Pancreas (tissue), 10 donors: ENCODE measurements around the gene OSER1. TPM values are rescaled to one million over a fixed set of nuclear protein-coding genes. Genes with fewer than 3 reads are reported as not detected.

Experiments used
- ATAC-seq, 4 donors: fragments of 200-7000 bp; cut with Tn5 transposase; one replicate each; pipeline versions ENCODE4 v1.8.0 to v1.9.1; 2020; ENCODE audit warnings: mild to moderate bottlenecking in 4 of 4, moderate library complexity in 4 of 4
- DNase-seq, 6 donors: peaks; one replicate each; pipeline ENCODE4 v3.0.0-alpha.2; 2020
- FAIRE-seq: peaks from 2 replicates; lab custom pipeline; 2012; peaks lifted over from hg19 to GRCh38; lab: Jason Lieb, UNC
- H3K27ac ChIP-seq, 4 donors: fragments of 200-600 bp; sonication (generic); 1 replicate in 3 of 4; 2 replicates in 1 of 4; pipeline versions ENCODE4 v1.5.0 to v1.8.0; 2020
- H3K27me3 ChIP-seq, 4 donors: fragments of 200-600 bp; one replicate each; pipeline ENCODE4 v1.8.0; 2021
- H3K36me3 ChIP-seq, 3 donors: fragments of 200-600 bp; sonication (generic) in 1 of 3; one replicate each; pipeline versions ENCODE4 v1.5.0 to v1.8.0; 2020 to 2021
- H3K4me1 ChIP-seq, 3 donors: fragments of 200-600 bp; one replicate each; pipeline ENCODE4 v1.8.0; 2021
- H3K4me3 ChIP-seq, 4 donors: fragments of 200-600 bp; sonication (generic) in 2 of 4; one replicate each; pipeline versions ENCODE4 v1.5.0 to v1.8.0; 2020 to 2021
- H3K9me3 ChIP-seq, 4 donors: fragments of 200-600 bp; one replicate each; pipeline ENCODE4 v1.8.0; 2021
- CTCF ChIP-seq, 4 donors: fragments of 200-600 bp; sonication (generic) in 3 of 4; IDR thresholded peaks; one replicate each; pipeline versions ENCODE4 v1.5.0 to v1.8.0; 2021; ENCODE audit warnings: antibody characterized with exemption in 4 of 4
- WGBS, 2 donors: extraction: QIAGEN DNeasy Blood & Tissue Kit; methylation state at CpG; one replicate each; pipeline ENCODE4 v1.1.7; 2013; 5-methylcytosine and 5-hydroxymethylcytosine counted together
- intact Hi-C, 3 donors: fragments of 100-400 bp; cut with DNase I; formaldehyde crosslinking; loops; one replicate each; pipeline versions ENCODE4 v1.11.1 to v1.14.2; 2022
- polyA plus RNA-seq, 2 donors: library from polyadenylated mRNA; stranded (reverse); fragments of 200-250 nt; gene quantifications; one replicate each; pipeline ENCODE4 v1.2.3, GENCODE V29; 2013
- total RNA-seq, 6 donors: library from RNA; stranded (reverse); fragmentation: NEBNext Ultra II Directional in 4 of 6; extraction: Animal tissue kit (Norgen Biotek cat#: 25700) in 4 of 6; gene quantifications; one replicate each; pipeline versions ENCODE4 v1.2.1 to v1.2.4, GENCODE V29; 2021 to 2023
- donor health status: healthy with polysubstance abuse.
- donor health status: DM: no; HTN: no; CAD: no; lungs with moderate emphysema.
- donor health status: DM: no; HTN: no; CAD: no.
- donor health status: control.
- donor health status: control.
- donor health status: Bipolar disorder and iron deficiency.
- donor health status: DM: yes; HTN: yes; CAD: no.
- donor health status: DM: no; HTN: no; CAD: no.
- donor health status: DM: no; HTN: no; CAD: no.
- donor health status: DM: yes; HTN: yes; CAD: no.

OSER1 gene
- total and polyA plus RNA-seq, 8 donors, result 8.0 to 17.6 (median 11.1) TPM

GRCh38 chr20:44217342-44218092 lies 6.9 kb upstream of the OSER1 start:
- H3K36me3 ChIP-seq, result no peaks in the 10 kb centered on the region
- no peaks in the 10 kb centered on the region for H3K9me3 ChIP-seq
- DNase-seq, result peak; percentile 62 to 79 (median 72)
- no peak for FAIRE-seq
- no peaks in the 10 kb centered on the region for H3K27me3 ChIP-seq
- TF ChIP-seq CTCF (IDR thresholded peaks at IDR 0.05), result peak; percentile 80 to 86 (median 86)
- H3K4me1 ChIP-seq, result peaks cover 0 to 2% (median 0%) of the 10 kb centered on the region in 3 donors
- no peak overlapping the region for H3K27ac ChIP-seq
- H3K4me3 ChIP-seq, result no peak overlapping the region
- ATAC-seq, result peak; percentile 70 to 89 (median 87)
- WGBS, 2 donors, result 33 to 37% methylated on average over 11 of the region's 11 CpGs
- intact Hi-C loops, result loop anchor here in 2 of 3 donors (5.0 to 10.0 kb wide), 5 partner anchors 95 to 397 kb away; partner anchors contain the start of gene FITM2 (in 2 of the 2)

- H3K27me3 ChIP-seq, result no peaks in the 10 kb centered on the region
- DNase-seq, result peak; percentile 45 to 74 (median 62)
- peaks cover 0 to 13% (median 3%) of the 10 kb centered on the region in 3 donors for H3K4me1 ChIP-seq
- FAIRE-seq, result no peak
- H3K4me3 ChIP-seq, result no peak overlapping the region
- no peaks in the 10 kb centered on the region for H3K9me3 ChIP-seq
- ATAC-seq, result peak in 1 of 4 donors; percentile 16
- WGBS, 2 donors, result 47 to 52% methylated on average over 7 of the region's 7 CpGs
- intact Hi-C loops, result loop anchor here in 2 of 3 donors (5.0 to 10.0 kb wide), 5 partner anchors 97 to 400 kb away; partner anchors contain the start of gene FITM2 (in 2 of the 2)
- no peak overlapping the region for H3K27ac ChIP-seq
- no peaks in the 10 kb centered on the region for H3K36me3 ChIP-seq
- peak in 3 of 4 donors; percentile 53 to 77 (median 64) for TF ChIP-seq CTCF (IDR thresholded peaks at IDR 0.05)
Measured at GRCh38 chr20:44215125-44215524, 4.6 kb upstream of the OSER1 start.

GRCh38 chr20:44212792-44213191 lies 2.2 kb upstream of the OSER1 start:
- no peak for TF ChIP-seq CTCF (IDR thresholded peaks at IDR 0.05)
- no peak for ATAC-seq
- intact Hi-C loops, result loop anchor here in 2 of 3 donors (10.0 kb wide), 3 partner anchors 102 to 402 kb away; partner anchors contain the start of gene FITM2 (in 1 of the 2)
- Histone ChIP-seq H3K27me3 (no peaks in the 10 kb centered on the region), H3K36me3 (no peaks in the 10 kb centered on the region), H3K4me1 (peaks cover 11 to 27% (median 19%) of the 10 kb centered on the region in 3 donors), H3K4me3 (no peak overlapping the region), H3K27ac (no peak overlapping the region), H3K9me3 (no peaks in the 10 kb centered on the region)
- 78% methylated on average over 4 of the region's 4 CpGs for WGBS, 2 donors
- no peak for FAIRE-seq
- DNase-seq, result no peak

- ATAC-seq, result peak; percentile 17 to 25 (median 22)
- 2 to 4% methylated on average over 24 of the region's 24 CpGs for WGBS, 2 donors
- H3K4me1 ChIP-seq, result peaks cover 17 to 32% (median 30%) of the 10 kb centered on the region in 3 donors
- no peak for TF ChIP-seq CTCF (IDR thresholded peaks at IDR 0.05)
- no peaks in the 10 kb centered on the region for H3K27me3 ChIP-seq
- H3K9me3 ChIP-seq, result no peaks in the 10 kb centered on the region
- DNase-seq, result peak in 3 of 6 donors; percentile 23 to 55 (median 45)
- intact Hi-C loops, result loop anchor here in 2 of 3 donors (10.0 kb wide), 3 partner anchors 103 to 403 kb away; partner anchors contain the start of gene FITM2 (in 1 of the 2)
- FAIRE-seq, result no peak
- H3K36me3 ChIP-seq, result no peaks in the 10 kb centered on the region
- H3K4me3 ChIP-seq, result peak overlapping the region; percentile 23 to 87 (median 65)
- peak overlapping the region; percentile 81 to 98 (median 92) for H3K27ac ChIP-seq
Measured at GRCh38 chr20:44211177-44212039, 837 bp upstream of the OSER1 start.
